GM18505 (cell line): ENCODE data around the gene WDR3.
"Not testable (repeated sequence)": the region's sequence is repeated elsewhere in the genome, so short reads cannot be mapped to it uniquely, and the experiment has no call there.

Source experiments
- ATAC-seq: cut with Tn5 transposase; IDR thresholded peaks from one replicate; pipeline ENCODE4 v1.9.1; 2021; ENCODE audit not compliant: unreplicated experiment
- POLR2A ChIP-seq: IDR thresholded peaks from 4 replicates; pipeline ENCODE4 v1.6.1; 2011; ENCODE audit warnings: borderline replicate concordance; ENCODE audit not compliant: insufficient read depth, insufficient read length; ENCODE audit errors: extremely low read depth

The WDR3 gene

DNA sequence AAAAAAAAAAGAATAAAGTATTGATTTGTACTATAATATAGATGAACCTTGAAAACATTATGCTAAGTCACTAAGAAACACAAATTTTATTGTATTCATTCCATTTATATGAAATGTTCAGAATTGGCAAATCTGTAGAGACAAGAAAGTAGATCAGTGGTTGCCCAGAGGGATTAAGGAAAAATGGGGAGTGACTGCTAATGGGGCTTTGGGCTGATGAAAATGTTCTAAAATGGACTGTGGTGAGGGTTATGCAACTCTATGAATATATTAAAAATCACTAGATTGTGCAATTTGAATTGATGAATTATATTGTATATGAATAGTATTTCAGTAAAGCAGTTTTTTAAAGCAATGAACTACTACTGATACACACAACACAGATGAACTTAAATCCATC lies 10.2 kb upstream of the WDR3 start:
- TF ChIP-seq POLR2A = no peak
- ATAC-seq = no peak

DNA sequence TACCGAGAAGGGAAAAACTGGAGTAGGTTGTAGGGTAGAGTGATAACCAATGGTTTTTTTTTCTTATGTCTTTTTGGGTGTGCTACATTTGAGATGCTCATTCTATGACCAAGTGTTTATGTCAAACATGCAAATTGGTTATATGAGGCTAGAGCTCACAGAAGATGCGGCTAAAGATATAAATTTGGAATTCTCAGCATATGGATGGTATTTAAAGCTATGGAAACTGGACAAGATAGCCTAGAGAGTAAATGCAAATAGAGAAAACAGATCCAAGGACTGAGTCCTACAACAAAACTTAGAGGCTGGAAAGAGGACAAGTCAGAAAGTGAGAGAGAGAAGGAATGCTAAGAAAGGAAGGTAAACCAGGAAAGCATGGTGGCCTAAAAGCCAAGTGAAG lies 7.5 kb upstream of the WDR3 start:
- no peak for ATAC-seq
- no peak for TF ChIP-seq POLR2A

DNA sequence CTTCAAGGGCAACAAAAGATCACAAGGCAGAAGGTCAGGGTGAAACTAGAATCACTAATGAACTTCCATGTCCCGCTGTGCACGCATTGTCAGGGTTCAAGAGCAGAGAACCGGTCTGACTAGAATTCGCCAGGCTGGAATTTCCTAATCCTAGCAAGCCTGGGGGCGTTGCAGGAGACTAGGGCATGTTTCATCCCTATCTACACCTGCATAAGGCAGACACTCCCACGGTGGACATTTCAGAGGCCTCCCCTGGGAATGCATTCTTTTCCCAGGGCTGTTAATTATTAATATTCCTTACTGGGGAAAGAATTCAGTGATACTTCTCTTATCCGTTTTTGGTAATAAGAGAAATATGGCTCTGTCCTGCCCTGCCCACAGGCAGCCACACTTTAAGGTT lies 6.8 kb upstream of the WDR3 start:
- ATAC-seq = not testable (repeated sequence)

DNA sequence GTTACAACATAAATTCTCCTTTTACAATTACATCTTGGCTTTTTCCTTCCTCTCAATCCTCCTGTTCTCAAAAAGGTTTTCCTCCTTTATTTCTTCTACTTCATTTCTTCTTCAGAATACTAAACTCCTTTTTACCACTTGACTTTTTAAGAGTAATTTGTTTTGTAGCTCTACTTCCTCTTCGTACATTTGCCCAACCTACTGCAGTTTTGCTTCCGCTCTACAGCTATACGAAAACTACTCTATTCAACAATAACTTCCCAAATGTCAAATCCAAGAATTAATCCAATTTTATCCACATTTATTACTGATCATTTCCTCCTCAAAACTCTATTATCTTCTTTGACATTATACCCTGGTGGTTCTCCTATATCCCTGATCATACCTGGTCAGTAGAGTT lies 3.6 kb upstream of the WDR3 start:
- no peak for ATAC-seq
- no peak for TF ChIP-seq POLR2A

DNA sequence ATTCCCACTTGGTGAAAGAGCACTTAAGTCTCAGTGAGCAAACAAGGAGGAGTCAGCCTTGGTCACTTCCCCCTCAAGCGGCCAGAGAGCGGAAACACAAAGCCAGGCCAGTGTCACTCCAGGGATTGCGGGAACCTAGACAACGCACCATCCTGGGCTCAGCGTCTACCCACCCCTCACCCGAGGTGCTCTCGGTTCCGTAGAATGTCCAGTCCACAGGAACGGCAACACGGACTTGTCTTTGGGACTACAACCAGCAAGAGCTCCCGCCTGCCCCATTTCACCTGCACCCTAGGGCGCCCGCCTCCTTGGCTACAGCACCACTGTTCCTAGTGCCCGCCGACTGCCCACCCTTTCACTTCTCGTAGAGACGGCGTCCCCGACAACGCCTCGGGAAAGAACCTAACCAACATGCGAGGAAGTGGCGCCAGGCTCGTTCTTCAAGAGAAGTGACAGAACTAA lies 627 bp upstream of the WDR3 start:
- peak; percentile 36 for ATAC-seq
- no peak for TF ChIP-seq POLR2A

DNA sequence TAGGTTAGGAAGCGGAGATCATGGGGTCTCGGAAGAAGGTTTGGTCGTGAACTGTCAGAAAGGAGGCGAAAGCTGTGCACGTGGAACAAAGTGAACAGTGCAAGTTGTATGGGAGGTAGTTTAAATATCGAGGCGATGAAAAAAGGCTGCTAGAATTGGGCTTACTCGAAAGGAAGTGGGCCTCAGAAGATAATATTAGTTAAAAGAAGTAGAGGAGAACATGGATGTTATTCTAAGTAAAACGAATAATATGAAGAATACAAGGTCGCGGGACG lies 571 bp downstream of the WDR3 start:
- no peak for TF ChIP-seq POLR2A
- ATAC-seq = no peak

DNA sequence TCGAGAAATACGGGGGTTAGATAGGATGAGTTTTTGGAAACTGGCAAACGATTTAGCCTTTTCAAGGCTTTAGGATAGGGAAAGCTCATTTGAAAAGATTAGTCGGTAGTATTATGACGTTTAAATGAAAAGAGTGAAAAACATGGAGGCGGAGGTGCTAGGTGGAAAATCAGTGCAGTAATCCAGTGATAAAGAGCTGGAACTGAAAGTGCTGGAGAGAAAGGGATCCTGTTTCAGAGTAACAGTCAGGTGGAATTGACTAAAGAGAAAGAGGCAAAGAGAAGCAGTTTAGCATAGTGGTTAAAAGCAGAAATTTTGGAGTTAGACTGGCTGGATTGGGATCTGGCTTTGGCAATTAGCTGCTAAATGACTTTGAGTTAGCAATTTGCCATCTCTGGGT lies 945 bp downstream of the WDR3 start:
- no peak for ATAC-seq
- no peak for TF ChIP-seq POLR2A

DNA sequence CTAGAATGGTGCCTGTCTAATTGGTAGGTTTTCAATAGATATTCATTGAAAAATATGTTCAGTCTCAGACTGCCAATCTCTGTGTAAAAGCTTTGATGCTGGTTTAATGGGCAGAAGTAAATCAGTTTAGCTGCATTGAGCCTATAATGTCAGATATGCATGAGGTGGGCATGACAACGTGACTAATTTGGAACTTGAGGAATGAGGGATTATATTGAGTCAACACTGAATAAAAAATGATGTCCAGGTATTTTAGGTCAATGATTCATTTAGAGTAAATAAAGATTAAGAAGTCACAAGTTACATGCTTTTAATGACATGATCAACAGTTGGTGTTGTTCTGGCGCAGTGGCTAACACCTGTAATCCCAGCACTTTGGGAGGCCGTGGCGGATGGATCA lies 3.0 kb downstream of the WDR3 start:
- no peak for ATAC-seq
- no peak for TF ChIP-seq POLR2A

DNA sequence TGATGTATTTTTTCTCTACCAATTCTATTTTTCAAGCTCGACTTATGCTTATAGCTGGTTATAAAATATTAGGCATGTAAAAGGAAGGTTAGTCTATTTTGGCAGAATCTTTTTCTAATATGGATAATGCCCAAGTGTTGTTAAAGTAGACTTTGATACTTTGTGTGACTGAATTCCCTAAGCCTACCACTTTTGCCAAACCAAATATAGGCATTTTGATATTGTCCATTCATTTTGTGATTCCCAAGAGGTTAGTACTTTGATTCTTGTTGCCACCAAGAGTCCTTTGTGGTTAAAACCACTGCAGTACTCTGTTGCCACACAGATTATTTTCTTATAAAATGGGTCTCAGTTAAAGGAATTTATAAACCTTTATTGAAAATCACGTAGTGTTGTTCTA lies 4.2 kb downstream of the WDR3 start:
- no peak for ATAC-seq
- no peak for TF ChIP-seq POLR2A

DNA sequence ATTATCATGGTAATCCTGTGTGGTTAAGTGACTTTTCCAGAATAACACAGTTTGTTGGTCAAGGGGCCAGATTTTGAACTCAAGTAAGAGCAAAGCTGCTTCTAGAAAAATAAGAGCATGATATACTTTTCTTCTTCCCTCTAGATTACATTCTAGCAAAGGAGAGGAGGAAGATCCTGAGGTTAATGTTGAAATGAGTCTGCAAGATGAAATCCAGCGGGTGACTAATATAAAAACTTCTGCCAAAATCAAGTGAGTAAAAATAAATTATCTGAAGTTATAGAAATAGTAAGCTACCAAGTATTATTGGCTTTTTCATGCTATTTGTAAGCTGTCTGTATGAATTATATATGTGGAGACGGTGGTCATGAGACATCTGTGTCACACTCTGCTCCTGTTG lies 12.8 kb downstream of the WDR3 start:
- ATAC-seq = no peak
- no peak for TF ChIP-seq POLR2A

DNA sequence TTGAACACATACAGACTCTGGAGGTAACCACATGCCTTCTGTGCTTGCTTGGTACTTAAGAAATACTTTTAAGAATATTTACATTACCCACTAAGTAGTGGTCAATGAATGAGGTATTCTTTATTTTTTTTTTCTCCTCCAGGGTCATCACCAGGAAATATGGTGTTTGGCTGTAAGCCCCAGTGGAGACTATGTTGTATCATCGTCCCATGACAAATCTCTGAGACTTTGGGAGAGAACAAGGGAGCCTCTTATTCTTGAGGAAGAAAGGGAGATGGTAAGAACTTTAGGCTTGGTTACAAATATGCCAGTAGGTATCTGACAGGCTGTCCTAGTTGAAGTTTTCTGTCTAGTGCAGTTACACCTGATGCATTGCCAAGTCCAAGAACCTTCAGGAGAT lies 22.8 kb downstream of the WDR3 start:
- no peak for ATAC-seq
- no peak for TF ChIP-seq POLR2A

DNA sequence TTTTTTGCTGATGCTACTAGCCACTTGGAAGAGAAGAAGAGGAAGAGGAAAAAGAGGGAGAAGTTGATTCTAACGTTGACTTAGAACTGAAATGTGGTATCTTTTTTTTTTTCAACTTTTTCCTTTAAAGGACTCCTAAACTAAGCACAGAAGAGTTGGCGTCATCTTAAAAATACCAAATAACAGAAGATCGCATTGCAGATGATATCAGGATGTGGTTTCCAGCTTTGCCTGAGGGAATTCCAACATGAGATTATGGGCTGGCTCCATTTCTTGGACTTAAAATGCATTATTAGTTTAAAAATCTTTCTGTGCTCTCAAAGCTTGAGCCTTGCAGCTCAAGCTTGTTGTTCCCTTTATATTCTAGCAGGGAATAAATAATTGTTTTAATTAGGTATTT lies 29.8 kb downstream of the WDR3 start:
- no peak for TF ChIP-seq POLR2A
- ATAC-seq = no peak

DNA sequence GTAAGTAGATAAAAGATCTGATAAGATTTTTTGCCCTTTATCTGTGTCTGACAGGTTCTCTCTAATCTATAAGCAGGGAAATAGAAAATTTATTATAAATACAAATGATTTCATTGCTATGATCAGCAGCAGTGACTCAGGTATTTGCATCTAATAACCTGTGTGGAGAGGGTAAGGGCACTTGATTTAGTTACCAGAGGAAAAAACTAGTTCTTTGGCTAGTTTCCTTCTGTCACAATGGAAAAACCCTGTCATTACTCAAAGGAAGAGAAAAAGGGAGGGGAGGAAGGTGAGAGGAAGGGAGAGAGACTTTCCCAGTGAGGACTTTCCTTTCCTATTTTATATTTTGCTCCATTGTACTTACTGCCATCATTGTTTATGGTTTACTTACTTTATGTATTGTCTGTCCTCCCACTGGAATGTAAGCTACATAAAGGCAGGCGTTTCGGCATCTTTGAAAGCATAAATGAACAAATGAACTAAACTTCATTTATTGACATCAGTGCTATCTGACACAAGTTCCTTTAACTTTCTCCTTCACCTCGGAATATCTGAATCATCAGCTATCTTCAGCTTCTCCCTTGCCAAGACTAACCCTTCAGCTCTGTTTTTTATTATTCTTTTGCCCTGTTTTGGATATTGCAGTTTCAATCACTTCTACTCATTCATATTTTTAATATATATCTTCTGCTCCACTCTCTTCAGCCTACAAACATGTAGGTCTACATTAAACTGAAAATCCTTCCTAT lies 34.9 kb downstream of the WDR3 start:
- no peak for ATAC-seq
- TF ChIP-seq POLR2A = no peak

DNA sequence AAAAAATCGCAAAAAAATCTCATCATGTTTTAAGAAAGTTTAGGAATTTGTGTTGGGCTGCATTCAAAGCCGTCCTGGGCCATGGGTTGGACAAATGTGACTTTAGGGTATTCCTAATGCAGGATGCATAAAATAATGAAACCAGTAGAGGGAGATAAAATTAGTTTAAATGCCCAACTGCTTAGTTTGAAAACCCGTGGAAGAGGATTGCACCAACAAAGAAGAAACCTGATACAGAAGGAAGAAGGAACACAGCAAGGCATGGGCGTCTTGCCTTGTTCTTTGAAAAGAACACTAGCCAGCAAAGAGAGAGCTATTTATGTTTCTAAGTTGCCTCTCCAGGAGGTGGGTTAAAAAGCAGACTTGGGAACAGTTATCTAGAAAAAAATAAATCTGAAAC lies 37.9 kb downstream of the WDR3 start:
- ATAC-seq = no peak
- no peak for TF ChIP-seq POLR2A

DNA sequence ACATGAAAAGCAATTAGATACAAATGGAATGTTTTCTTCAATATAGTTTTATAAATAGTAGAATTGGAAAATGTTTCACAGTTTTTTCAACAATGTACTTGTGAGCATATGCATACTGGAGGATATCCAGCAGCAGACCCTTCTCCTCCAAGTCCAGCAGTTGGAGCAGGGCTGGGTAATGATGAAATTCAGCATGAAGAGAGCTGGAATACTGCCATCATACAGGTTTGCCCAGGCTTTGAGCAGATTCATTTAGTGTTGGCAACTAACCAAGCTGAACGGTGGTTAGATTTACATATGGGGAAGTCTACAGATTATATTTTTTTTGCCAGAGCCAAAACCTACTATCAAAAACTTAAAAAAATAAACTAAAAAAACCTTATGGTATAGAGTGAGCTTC lies 38.3 kb downstream of the WDR3 start:
- TF ChIP-seq POLR2A = no peak
- ATAC-seq = no peak
